ENCODE measurements around the gene VAV2.

Gene VAV2

DNA sequence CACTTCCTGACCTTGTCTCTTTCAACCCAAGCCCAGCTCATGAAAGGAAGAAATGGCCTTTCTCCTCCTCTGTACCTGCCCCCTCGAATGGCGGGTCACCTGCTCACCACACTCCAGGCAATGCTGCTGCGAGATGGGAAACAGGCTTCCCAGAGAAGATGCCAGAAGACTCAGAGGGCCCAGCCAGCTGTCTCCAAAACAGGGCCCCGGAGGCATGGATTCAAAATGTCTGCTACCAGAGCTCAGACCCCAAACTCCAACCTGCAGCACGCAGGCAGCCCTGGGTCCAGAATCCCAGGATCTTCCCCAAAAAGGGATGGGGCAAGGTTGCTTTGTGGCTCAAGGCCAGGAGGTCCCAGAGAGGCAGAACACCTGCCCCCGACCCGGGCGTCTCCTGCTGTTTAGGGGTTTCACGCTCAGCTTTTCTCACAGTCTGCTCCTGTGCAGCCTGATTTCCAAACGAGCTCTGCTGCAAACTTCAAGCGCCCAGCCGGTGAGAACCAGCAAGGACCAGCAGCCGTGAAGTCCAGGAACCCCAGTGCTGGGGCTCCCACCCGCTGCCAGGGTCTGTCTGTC, 42.5 kb downstream of the VAV2 start:
- Histone ChIP-seq H3K9me3 (ENCODE audit: severe bottlenecking) (no peaks in the 10 kb centered on the region), H3K27me3 (ENCODE audit: insufficient read depth, poor library complexity, severe bottlenecking) (no peaks in the 10 kb centered on the region), H3K4me1 (ENCODE audit: insufficient read depth, poor library complexity, severe bottlenecking) (peaks cover 9% of the 10 kb centered on the region), H3K27ac (ENCODE audit: poor library complexity, severe bottlenecking) (no peak overlapping the region), H3K4me3 (ENCODE audit: severe bottlenecking) (no peak overlapping the region), H3K36me3 (ENCODE audit: low read depth) (peaks cover 9% of the 10 kb centered on the region; the same call in 1 of the 2 replicates)
- ATAC-seq (ENCODE audit: low read depth) (no peak), DNase-seq (ENCODE audit: low spot score) (no peak)
- TF ChIP-seq, protein P1, sequence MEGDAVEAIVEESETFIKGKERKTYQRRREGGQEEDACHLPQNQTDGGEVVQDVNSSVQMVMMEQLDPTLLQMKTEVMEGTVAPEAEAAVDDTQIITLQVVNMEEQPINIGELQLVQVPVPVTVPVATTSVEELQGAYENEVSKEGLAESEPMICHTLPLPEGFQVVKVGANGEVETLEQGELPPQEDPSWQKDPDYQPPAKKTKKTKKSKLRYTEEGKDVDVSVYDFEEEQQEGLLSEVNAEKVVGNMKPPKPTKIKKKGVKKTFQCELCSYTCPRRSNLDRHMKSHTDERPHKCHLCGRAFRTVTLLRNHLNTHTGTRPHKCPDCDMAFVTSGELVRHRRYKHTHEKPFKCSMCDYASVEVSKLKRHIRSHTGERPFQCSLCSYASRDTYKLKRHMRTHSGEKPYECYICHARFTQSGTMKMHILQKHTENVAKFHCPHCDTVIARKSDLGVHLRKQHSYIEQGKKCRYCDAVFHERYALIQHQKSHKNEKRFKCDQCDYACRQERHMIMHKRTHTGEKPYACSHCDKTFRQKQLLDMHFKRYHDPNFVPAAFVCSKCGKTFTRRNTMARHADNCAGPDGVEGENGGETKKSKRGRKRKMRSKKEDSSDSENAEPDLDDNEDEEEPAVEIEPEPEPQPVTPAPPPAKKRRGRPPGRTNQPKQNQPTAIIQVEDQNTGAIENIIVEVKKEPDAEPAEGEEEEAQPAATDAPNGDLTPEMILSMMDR (IDR thresholded peaks at IDR 0.05; ENCODE audit: poor library complexity, severe bottlenecking) = no peak

DNA sequence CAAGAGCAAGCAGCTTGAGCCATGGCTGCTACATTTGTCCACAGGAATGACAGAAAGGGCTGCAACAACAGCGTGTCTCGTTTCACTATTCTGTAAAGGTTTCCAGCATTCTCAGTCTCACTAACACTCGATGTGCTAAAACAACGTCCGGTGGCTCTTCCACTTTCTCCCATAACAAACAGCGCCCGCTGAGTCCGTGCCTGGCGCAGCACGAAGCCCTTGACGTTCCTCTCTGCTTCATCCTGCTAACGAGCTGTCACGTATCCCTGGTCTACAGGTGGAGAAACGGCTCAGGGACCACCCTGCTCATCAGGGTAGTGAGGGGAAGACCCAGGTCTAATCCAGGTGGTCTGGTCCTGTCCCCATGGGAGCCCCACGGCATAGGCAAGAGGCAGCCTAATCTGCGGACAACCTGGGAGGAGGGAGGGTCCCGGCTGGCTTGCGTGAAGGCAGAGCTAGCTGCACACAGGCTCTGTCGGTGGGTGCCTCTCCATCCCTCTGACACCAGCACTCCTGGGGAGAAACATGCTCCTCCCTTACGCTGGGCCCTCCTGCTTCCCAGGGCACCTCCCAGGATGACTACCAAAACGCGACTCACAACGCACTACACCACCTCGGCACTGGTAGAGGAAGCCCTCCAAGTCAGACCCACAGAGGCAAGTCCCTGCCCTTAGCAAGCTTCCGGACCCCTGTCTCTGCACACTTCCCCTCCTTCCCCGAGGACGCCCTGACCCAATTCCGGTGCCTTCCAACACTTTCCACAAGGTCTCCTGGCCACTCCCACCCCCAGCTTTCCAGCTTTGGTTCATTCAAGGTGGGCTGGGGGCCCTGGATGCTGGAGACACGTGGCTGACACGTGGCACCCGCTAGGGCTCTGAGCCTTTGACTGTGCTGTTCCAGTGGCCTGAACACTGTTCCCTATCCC, 43.3 kb downstream of the VAV2 start:
- H3K36me3 ChIP-seq (ENCODE audit: low read depth) = peaks cover 1% of the 10 kb centered on the region; the same call in 1 of the 2 replicates
- no peak overlapping the region for H3K4me3 ChIP-seq (ENCODE audit: severe bottlenecking)
- TF ChIP-seq, protein P1 (IDR thresholded peaks at IDR 0.05; ENCODE audit: poor library complexity, severe bottlenecking) = no peak
- no peaks in the 10 kb centered on the region for H3K9me3 ChIP-seq (ENCODE audit: severe bottlenecking)
- peaks cover 16% of the 10 kb centered on the region for H3K4me1 ChIP-seq (ENCODE audit: insufficient read depth, poor library complexity, severe bottlenecking)
- H3K27me3 ChIP-seq (ENCODE audit: insufficient read depth, poor library complexity, severe bottlenecking) = no peaks in the 10 kb centered on the region
- DNase-seq (ENCODE audit: low spot score) (no peak), ATAC-seq (ENCODE audit: low read depth) (no peak)
- no peak overlapping the region for H3K27ac ChIP-seq (ENCODE audit: poor library complexity, severe bottlenecking)

DNA sequence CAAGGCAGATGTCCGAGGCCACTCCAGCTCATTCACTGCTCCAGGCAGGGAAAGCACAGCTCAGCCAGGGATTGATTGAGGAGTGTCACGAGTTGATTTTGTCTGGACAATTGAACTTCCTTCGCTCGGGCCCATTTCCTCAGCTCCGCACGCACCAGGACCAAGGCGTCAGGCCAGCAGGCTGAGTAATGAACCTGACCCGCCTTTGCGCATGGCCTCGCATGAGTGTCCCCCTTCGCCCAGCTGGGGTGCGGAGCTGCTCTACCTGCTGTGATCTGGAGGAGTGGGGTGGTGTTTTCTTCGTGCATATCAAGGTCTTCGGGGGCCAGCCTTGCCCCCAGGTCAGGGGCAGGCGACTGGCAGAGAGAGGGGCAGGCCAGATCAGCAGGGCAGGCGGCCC, 44.0 kb downstream of the VAV2 start:
- DNase-seq (ENCODE audit: low spot score) (no peak), ATAC-seq (ENCODE audit: low read depth) (no peak)
- Histone ChIP-seq H3K4me3 (ENCODE audit: severe bottlenecking) (no peak overlapping the region), H3K27me3 (ENCODE audit: insufficient read depth, poor library complexity, severe bottlenecking) (no peaks in the 10 kb centered on the region), H3K36me3 (ENCODE audit: low read depth) (no peaks in the 10 kb centered on the region; the same call in 1 of the 2 replicates), H3K4me1 (ENCODE audit: insufficient read depth, poor library complexity, severe bottlenecking) (peaks cover 17% of the 10 kb centered on the region), H3K9me3 (ENCODE audit: severe bottlenecking) (no peaks in the 10 kb centered on the region), H3K27ac (ENCODE audit: poor library complexity, severe bottlenecking) (no peak overlapping the region)
- TF ChIP-seq, protein P1 (IDR thresholded peaks at IDR 0.05; ENCODE audit: poor library complexity, severe bottlenecking) = no peak

DNA sequence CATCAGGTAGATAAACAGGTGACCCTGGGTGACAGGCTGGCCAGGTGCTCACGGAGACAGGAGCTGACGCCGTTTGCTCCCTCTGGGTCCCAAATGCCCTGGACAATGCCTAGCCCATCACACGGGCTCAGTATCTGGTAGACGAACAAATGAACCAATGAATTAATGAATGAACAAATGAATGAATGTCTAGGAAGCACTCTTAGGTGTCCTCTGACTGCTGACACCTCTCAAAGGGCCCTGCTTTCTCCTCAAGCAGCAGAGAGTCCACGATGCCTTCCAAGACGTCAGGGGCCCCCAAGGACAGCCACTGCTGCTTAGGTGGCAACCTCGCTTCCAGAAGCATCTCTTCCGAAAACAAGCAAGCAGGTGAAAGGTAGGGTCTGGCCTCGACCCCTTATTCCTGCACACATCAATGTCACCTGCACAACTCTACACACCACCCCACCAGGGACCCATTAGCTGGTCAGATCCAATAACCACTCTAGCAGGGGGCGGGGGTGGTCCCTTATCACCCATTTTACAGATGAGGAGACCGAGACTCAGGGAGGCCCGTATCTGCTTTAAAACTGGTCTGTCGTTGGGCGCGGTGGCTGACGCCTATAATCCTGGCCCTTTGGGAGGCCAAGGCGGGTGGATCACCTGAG, 45.2 kb downstream of the VAV2 start:
- Histone ChIP-seq H3K27me3 (ENCODE audit: insufficient read depth, poor library complexity, severe bottlenecking) (no peaks in the 10 kb centered on the region), H3K27ac (ENCODE audit: poor library complexity, severe bottlenecking) (peak overlapping the region; percentile 91)

More for the DNA sequence above, 45.2 kb downstream of the VAV2 start:
- TF ChIP-seq, protein P1 (IDR thresholded peaks at IDR 0.05; ENCODE audit: poor library complexity, severe bottlenecking) = no peak
- peaks cover 5% of the 10 kb centered on the region for H3K36me3 ChIP-seq (ENCODE audit: low read depth)
- H3K9me3 ChIP-seq (ENCODE audit: severe bottlenecking) = no peaks in the 10 kb centered on the region
- no peak overlapping the region for H3K4me3 ChIP-seq (ENCODE audit: severe bottlenecking)
- ATAC-seq (ENCODE audit: low read depth) = no peak
- no peak for DNase-seq (ENCODE audit: low spot score)
- H3K4me1 ChIP-seq (ENCODE audit: insufficient read depth, poor library complexity, severe bottlenecking) = peaks cover 17% of the 10 kb centered on the region
